ENCODE data around the gene HIRIP3.

The HIRIP3 gene

DNA sequence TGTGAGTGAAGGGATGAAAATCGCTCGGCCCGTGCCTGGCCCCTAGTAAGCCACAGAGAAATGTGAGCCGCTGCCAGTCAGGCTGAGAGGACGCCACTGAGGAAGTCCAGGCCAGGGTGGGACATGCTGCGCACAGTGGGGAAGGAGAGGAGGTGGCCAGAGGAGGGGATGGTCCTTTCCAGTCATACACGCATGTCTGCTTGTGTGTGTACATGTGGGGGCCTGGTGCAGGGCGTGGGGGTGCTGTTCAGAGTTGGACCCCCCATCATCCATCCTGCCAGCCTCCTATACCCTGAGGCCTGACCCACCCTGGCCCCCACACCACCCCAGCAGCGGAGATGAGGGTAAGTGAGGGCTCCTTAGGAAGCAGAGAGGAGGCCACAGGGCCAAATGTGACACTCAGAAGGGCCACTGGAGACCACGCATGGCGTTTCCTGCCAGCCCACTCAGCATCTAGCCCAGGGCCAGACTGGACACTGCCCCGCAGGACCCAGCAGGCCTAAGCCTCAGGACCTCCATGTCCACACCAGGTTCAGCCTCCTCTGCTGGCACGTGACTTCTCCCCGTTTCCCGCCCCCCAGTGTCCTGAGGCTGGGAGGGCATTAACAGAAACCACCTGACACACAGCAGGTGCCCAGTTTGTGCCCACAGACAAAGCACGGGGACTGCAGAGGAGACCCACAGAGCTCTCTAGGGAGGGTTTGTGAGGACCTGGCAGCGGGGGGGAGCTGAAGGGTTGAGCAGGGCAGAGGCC lies 8.4 kb upstream of the HIRIP3 start:
- in situ Hi-C loops (cut with MboI; ENCODE audit: low pct_unique_long_range_greater_than_20kb, low sequenced_read_pairs): loop anchor here (25.0 kb wide), 1 partner anchor 317 kb away; the partner anchor contains the start of gene QPRT

DNA sequence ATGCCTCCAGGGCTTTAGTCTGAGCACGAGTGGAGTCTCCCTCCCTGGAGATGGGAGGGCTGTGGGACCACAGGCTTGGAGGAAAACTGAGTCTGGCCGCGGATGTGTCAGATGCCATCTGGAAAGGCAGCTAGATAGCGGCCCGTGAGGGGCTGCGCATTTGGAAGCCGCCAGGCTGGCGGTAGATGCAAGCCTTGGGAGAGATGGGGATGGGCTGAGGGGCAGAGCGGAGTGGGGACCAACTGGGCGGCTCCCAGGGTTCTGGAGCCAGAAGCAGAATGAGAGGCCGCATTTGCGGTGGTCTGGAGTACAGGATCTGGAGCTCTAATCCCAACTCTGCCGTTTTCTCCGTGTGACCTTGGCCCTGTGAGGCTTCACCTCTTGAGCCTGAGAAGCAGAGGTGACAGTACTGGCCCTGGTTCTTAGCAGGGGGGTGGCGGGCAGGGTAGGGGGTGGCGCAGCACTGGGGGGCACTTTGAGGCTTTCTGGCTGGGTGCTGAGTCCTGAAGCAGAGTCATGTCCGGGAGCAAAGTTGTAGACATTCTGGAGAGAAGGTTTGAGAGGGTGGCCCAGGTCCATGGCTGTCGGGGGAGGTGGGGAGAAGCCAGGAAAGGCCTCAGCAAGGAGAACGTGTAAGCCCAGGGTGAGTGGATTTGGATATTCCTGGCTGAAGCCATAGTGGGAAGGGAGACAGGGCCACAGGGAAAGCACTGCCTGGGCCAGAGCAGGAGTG lies 7.4 kb upstream of the HIRIP3 start:
- DNase-seq: no peak
- in situ Hi-C loops (cut with MboI; ENCODE audit: low pct_unique_long_range_greater_than_20kb, low sequenced_read_pairs): loop anchor here (25.0 kb wide), 1 partner anchor 315 kb away; the partner anchor contains the start of gene QPRT

More for the DNA sequence above, 8.4 kb upstream of the HIRIP3 start:
- no peak for DNase-seq

DNA sequence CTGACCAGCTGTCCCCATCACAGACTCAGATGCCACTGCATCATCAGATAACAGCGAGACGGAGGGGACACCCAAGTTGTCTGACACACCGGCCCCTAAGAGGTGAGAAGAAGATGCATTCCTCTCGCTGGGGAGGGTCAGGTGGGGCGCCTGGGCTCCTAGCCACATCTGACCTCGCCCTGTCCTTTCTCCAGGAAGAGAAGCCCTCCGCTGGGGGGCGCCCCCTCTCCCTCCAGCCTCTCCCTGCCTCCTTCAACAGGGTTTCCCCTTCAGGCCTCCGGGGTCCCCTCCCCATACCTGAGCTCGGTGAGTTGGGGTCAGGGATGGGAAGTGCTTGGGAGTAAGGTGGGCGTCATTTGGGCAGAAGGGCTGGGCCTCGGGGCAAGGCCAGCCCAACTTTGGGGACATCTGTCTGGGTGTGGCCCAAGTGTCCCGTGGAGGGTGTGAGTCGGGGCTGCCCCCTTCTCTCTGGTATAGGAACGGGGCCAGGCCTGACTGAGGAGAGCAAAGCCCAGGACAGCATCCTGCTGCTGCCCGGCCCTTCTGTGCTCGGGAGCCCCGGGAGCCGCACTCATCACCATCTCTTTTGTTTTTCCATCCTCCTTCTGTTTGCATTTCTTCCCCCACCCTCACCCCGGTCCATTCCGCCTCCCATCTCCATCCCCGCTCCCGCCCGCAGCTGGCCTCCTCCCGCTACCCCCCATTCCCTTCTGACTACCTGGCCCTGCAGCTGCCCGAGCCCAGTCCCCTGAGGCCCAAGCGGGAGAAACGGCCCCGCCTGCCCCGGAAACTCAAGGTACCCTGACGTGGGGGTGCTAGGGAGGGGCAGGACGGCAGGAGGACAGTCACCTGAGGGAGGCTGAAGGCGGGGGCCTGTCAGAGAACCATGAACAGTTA lies 5.6 kb upstream of the HIRIP3 start:
- DNase-seq: no peak
- in situ Hi-C loops (cut with MboI; ENCODE audit: low pct_unique_long_range_greater_than_20kb, low sequenced_read_pairs): loop anchor here (25.0 kb wide), 1 partner anchor 314 kb away; the partner anchor contains the start of gene QPRT

DNA sequence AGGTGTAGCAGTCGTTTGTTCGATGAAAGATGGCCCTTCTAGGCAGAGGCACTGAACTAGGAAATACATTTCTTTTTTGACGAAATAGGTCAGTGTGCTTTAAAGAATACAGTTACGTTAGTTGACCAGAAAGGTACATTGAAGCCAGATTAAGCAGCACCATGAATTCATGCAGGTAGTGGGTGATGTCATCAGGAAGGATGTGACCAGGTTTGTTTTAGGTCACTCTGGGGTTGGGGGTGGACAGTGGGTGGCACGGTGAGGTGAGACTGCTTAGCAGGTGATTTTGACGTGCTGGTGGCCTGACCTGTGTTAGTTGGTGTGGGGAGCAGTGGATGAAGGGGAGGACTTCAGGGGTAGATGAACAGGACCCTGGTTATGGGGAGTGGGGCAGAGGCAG lies 4.2 kb upstream of the HIRIP3 start:
- DNase-seq: no peak
- in situ Hi-C loops (cut with MboI; ENCODE audit: low pct_unique_long_range_greater_than_20kb, low sequenced_read_pairs): loop anchor here (25.0 kb wide), 1 partner anchor 312 kb away; the partner anchor contains the start of gene QPRT

DNA sequence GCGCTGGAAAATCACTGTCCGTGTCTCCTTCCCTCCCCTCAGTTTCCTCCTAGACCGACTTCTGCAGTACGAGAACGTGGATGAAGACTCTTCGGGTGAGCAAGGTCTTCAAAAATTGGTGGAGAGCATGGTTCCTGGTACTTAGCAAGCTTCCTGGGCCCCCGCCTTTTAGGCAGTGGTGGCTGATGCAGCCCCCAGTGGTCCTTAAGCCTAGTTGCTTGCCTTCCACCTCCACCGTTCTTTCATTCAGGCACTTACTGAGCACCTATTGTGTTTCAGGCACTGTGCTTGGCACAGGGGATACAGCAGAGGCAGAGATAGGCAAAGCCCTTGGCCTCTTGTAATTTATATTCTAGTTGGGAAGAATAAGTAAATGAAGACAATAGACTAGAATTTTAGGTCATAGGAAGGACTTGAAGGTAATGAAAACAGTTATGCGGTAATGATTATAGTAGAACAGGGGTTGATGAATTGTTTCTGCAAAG lies 1.4 kb upstream of the HIRIP3 start:
- DNase-seq: peak; percentile 27

DNA sequence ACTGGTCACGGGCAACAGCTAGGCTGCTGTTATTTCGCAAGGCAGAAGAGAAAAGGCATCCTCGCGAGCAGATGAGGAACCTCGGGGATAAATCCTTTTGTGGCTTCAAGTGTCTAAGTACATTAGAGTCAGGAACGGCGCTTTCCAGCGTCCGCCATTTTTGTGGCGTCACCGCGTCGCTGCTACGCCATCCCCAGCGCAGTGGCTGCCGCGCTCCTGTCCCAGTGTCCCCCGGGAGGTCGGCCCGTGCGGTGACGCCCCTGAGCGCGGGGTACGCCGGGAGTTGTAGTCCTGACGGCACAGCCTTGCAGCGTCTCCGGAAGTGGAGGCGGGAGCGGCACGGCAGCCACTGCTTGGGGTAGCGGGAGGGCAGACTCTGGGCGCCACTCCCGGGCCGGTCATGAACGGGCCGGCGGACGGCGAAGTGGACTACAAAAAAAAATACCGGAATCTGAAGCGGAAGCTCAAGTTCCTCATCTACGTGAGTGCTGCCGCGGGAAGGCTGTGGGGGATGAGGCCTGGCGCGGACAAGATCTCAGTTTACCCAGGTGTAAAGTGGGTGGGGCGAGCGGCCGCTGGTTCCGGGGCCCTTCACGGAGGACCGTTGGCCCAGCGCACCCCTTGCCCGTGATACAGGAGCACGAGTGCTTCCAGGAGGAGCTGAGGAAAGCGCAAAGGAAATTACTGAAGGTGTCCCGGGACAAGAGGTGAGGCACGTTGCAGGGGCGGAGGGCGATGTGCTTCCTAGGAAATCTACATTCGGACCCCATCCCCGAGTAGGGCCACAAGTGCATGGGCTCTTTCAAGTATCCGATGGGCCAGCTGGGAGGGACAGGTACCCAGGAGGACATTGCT lies 721 bp upstream of the HIRIP3 start, which contains the start of gene INO80E:
Gene INO80E, plus strand, starts transcription at position 331 of the 855 bp plus-strand sequence. Its CDS starts 70 bp downstream, at position 401.
- in situ Hi-C loops (cut with MboI; ENCODE audit: low pct_unique_long_range_greater_than_20kb, low sequenced_read_pairs): no loop called here
- peak; percentile 95 for DNase-seq

More for the DNA sequence above, 1.4 kb upstream of the HIRIP3 start:
- in situ Hi-C loops (cut with MboI; ENCODE audit: low pct_unique_long_range_greater_than_20kb, low sequenced_read_pairs): no loop called here

DNA sequence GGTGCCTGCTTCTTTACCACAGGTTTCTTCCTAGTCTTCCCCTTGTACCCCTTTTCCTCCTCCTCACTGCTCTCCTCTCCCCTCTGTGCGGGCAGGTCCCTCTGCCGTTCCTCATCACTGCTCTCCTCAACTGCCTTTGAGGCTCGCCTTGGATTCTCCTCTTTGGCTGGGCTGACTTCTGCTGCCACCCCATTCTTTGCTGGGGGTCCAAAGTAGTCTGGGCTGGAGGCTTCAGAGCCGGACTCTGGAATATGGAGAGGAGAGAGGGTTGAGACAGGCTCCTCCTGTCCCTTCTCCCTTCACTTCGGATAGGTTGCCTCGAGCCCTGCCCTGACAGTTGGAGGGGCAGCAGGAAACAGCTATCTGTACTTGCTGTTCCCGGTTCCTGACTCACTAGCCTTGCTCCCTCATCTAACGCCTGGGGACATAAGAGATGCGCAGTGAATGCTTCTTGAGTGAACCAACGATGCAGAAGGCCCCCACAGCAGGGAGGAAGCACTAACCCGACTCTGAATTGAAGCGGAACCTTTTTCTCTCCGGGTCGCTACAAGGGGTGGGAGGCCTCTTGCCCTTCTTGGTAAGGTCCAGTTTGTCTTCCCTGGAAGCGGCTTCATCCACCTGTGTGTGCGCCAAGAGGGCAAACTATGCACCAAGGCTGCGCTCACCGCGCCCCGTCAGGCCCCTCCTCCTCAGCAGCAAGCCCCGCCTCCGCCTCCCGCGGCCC lies 655 bp downstream of the HIRIP3 start:
- in situ Hi-C loops (cut with MboI; ENCODE audit: low pct_unique_long_range_greater_than_20kb, low sequenced_read_pairs): no loop called here
- DNase-seq: no peak

DNA sequence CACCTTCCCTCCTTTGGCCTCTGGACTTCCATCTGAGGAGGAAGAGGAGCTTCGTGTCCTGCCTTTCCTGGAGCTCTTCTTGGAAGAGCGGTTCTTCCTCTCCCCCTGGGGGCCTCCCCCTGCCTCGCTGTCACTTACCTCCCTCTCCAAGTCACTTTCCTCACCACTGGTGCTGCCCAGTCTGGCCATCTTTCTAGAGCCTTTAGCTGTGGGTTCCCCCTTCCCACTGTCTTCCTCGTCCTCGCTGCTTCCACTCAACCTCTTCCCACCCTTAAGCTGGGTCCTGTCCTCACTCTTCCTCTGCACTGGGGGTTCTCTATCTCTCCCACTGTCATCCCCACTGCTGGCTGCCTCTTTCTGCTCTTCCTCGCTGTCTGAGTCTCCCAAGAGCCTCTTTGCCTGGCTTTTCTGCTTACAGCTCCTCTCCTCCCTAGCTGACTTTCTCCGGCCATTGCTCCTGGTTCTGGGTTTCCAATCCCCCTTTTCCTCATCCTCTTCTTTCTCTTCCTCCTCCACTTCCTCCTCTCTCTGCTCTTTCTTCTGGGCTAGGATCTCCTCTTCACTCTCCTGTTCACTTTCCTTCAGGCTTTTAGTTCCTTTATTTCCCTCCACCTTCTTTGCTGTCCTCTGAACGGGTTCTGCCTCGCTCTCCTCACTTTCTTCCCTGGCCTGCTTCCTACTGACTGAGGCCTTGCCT lies 1.4 kb downstream of the HIRIP3 start:
- no peak for DNase-seq
- in situ Hi-C loops (cut with MboI; ENCODE audit: low pct_unique_long_range_greater_than_20kb, low sequenced_read_pairs): no loop called here

DNA sequence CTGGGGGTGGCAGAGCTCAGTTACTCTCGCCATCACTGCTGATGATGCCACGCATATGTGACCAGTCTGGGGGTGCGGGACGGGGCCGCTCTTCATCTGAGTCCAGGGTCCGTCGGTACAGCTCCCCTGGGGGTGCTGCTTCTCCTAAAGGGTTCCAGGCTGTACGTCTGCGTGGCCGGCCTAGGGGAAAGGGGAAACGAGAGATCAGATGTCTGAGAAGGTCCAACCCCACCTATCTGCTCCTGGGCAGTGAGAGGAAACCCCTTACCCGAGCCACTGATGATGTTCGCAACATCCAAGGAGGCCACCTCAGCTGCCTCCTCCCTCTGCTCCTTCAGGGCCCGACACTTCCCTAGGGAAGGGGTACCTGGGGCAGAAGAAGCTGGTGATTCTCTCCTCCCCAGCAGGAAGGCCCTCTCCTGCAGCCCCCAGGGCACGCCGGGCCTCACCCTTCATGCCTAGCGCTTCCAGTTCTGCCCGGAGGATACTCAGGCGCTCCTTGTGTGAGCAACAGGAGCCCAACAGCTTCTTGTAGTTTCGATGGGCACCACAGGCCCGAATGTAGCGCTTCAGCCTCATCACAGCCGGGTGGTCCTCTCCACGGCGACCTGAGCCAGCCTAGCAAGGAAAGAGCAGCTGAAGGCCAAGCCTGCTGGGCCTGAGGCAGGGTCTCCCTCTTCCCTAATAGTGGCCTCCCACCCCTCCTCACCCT lies 2.1 kb downstream of the HIRIP3 start:
- in situ Hi-C loops (cut with MboI; ENCODE audit: low pct_unique_long_range_greater_than_20kb, low sequenced_read_pairs): no loop called here
- no peak for DNase-seq

DNA sequence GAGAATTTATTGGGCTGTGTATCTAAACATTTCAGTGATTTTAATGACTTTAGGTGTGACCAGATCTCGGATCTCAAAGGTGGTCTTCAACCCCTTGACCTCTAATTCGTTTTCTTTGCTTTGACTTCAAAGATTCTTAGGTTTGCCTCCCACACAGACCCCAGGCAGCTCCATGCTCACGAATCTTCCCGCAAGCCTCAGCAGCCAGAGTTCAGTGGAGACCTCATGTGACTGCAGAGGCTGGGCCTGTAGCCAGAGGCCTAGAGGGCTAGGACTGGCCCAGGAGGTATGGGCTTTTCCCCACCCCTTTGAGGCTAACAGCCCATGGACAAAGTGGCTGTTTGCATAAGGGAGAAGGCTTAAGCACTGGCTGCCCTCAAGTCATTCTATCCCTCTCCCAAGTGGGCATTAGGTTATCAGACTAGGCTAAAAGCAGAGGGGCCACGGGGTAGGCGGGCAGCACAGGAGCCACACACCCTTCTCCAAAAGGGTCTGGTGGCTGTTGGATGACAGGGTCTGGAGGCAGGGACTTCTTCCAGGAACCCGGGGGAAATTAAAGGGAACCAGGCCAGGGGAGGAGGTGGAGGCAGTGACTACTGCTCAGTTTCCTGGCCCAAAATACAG lies 3.0 kb downstream of the HIRIP3 start:
- in situ Hi-C loops (cut with MboI; ENCODE audit: low pct_unique_long_range_greater_than_20kb, low sequenced_read_pairs): no loop called here
- DNase-seq: no peak

DNA sequence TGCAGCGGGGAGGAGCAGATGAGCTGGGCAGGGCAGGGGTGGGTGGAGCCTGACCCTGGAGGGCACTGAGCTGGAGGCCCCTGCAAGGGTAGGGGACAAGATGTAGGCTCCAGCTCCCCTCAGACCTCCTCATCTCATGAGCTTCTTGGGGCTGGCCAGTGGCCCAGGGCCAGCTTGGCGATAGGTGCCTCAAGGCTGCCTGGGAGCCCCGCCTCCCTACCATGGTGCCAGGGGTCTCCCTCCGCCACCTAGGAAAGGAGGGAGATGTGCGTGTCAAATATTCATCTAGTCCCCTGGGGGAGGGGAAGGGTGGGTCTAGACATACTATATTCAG lies 3.9 kb downstream of the HIRIP3 start:
- no peak for DNase-seq
- in situ Hi-C loops (cut with MboI; ENCODE audit: low pct_unique_long_range_greater_than_20kb, low sequenced_read_pairs): no loop called here

DNA sequence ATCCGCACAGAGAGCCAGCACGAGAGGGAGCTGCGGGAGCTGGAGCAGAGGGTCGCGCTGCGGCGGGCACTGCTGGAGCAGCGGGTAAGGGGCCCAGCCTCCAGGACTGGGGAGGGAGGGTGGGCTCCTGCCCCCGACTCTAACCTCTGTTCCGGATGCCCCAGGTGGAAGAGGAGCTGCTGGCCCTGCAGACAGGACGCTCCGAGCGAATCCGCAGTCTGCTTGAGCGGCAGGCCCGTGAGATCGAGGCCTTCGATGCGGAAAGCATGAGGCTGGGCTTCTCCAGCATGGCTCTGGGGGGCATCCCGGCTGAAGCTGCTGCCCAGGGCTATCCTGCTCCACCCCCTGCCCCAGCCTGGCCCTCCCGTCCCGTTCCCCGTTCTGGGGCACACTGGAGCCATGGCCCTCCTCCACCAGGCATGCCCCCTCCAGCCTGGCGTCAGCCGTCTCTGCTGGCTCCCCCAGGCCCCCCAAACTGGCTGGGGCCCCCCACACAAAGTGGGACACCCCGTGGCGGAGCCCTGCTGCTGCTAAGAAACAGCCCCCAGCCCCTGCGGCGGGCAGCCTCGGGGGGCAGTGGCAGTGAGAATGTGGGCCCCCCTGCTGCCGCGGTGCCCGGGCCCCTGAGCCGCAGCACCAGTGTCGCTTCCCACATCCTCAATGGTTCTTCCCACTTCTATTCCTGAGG lies 4.4 kb downstream of the HIRIP3 start:
- in situ Hi-C loops (cut with MboI; ENCODE audit: low pct_unique_long_range_greater_than_20kb, low sequenced_read_pairs): no loop called here
- DNase-seq: no peak

DNA sequence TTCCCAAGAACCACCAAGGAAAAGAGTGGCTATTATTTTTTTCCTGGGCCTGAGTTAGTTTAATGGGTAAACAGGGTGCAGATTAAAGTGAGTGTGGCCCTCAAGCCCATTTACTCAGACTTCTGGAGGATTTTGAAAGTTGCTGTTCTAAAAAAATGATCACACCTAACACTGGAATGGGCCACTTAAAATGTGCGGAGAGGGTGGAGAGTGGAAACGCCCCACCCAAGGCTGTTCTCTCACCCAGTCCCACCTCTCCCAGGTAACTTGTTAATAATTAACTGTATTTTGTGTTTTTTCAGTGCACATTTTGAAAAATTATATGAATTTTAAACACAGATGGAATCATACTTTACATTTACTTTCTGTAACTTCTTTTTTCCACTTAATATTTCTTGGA lies 5.4 kb downstream of the HIRIP3 start:
- DNase-seq: no peak
- in situ Hi-C loops (cut with MboI; ENCODE audit: low pct_unique_long_range_greater_than_20kb, low sequenced_read_pairs): no loop called here

DNA sequence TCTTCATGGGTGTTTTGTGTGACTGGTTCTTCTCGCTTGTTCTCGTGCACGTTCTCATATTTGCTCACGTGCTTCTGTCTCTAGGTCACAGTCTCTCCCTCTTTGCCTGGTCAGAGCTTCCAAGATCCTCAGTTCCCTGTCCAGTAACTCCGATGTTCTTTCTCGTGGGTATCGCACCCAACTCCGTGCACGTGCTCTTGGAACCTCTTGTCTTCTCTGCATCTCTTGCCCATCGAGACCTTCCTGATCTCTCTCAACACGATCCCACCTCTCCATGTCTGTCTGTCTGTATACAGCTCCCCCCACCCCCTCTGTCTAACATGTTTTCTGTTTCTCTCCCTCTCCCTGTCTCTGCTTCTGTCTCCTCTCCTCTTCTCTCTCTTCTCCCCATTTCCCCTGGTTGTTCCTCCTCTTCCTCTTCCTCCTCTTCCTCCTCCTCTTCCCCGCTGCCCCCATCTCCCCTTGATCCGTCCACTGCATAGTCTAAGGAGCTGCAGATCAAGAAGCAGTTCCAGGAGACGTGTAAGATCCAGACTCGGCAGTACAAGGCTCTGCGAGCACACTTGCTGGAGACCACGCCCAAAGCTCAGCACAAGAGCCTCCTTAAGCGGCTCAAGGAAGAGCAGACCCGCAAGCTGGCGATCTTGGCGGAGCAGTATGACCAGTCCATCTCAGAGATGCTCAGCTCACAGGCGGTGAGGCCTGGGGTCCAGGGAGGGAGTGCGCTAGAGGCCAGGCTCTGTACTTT lies 6.1 kb downstream of the HIRIP3 start:
- DNase-seq: no peak
- in situ Hi-C loops (cut with MboI; ENCODE audit: low pct_unique_long_range_greater_than_20kb, low sequenced_read_pairs): no loop called here
